ENCODE measurements around the gene XPA.

Gene XPA

GRCh38 chr9:97737429-97737828 lies 40.3 kb upstream of the XPA start:
- no peaks in the 10 kb centered on the region for H3K36me3 ChIP-seq (ENCODE audit: insufficient read depth, insufficient read length, low read length)
- peaks cover 9% of the 10 kb centered on the region; the same call in 1 of the 2 replicates for H3K9me3 ChIP-seq (ENCODE audit: insufficient read depth, low read length)
- no peak for DNase-seq (ENCODE audit: low read depth, low spot score)
- H3K4me1 ChIP-seq (ENCODE audit: insufficient read depth, insufficient read length) = no peaks in the 10 kb centered on the region
- no peak for TF ChIP-seq YY1 (IDR thresholded peaks at IDR 0.05; ENCODE audit: insufficient read depth, insufficient read length)
- no peak for TF ChIP-seq ZNF274 (IDR thresholded peaks at IDR 0.05; ENCODE audit: low read depth, low read length)
- TF ChIP-seq SUZ12 (IDR thresholded peaks at IDR 0.05; ENCODE audit: extremely low read depth, insufficient read depth, insufficient read length) = no peak
- H3K4me3 ChIP-seq (ENCODE audit: insufficient read length, low read depth) = no peak overlapping the region
- H3K27me3 ChIP-seq (ENCODE audit: insufficient read depth, insufficient read length) = peaks cover 22% of the 10 kb centered on the region
- no peak overlapping the region for H3K9ac ChIP-seq (ENCODE audit: insufficient read length, low read depth)

GRCh38 chr9:97735070-97735600 lies 38.0 kb upstream of the XPA start:
- Histone ChIP-seq H3K4me3 (ENCODE audit: insufficient read length, low read depth) (no peak overlapping the region), H3K4me1 (ENCODE audit: insufficient read depth, insufficient read length) (no peaks in the 10 kb centered on the region), H3K27me3 (ENCODE audit: insufficient read depth, insufficient read length) (peaks cover 9% of the 10 kb centered on the region), H3K9me3 (ENCODE audit: insufficient read depth, low read length) (peaks cover 5% of the 10 kb centered on the region; the same call in 1 of the 2 replicates), H3K9ac (ENCODE audit: insufficient read length, low read depth) (no peak overlapping the region), H3K36me3 (ENCODE audit: insufficient read depth, insufficient read length, low read length) (no peaks in the 10 kb centered on the region)
- TF ChIP-seq ZNF274 (IDR thresholded peaks at IDR 0.05; ENCODE audit: low read depth, low read length) = no peak
- TF ChIP-seq SUZ12 (IDR thresholded peaks at IDR 0.05; ENCODE audit: extremely low read depth, insufficient read depth, insufficient read length) = no peak
- no peak for TF ChIP-seq YY1 (IDR thresholded peaks at IDR 0.05; ENCODE audit: insufficient read depth, insufficient read length)
- DNase-seq (ENCODE audit: low read depth, low spot score) = no peak

- H3K4me3 ChIP-seq (ENCODE audit: insufficient read length, low read depth) = no peak overlapping the region
- no peaks in the 10 kb centered on the region for H3K4me1 ChIP-seq (ENCODE audit: insufficient read depth, insufficient read length)
- no peaks in the 10 kb centered on the region for H3K9me3 ChIP-seq (ENCODE audit: insufficient read depth, low read length)
- no peak for TF ChIP-seq ZNF274 (IDR thresholded peaks at IDR 0.05; ENCODE audit: low read depth, low read length)
- no peak for TF ChIP-seq YY1 (IDR thresholded peaks at IDR 0.05; ENCODE audit: insufficient read depth, insufficient read length)
- no peak for TF ChIP-seq SUZ12 (IDR thresholded peaks at IDR 0.05; ENCODE audit: extremely low read depth, insufficient read depth, insufficient read length)
- no peaks in the 10 kb centered on the region for H3K36me3 ChIP-seq (ENCODE audit: insufficient read depth, insufficient read length, low read length)
- H3K27me3 ChIP-seq (ENCODE audit: insufficient read depth, insufficient read length) = no peaks in the 10 kb centered on the region
- no peak overlapping the region for H3K9ac ChIP-seq (ENCODE audit: insufficient read length, low read depth)
- no peak for DNase-seq (ENCODE audit: low read depth, low spot score)
These were observed 29.6 kb upstream of the XPA start for GRCh38 chr9:97726716-97727115.

- no peaks in the 10 kb centered on the region for H3K27me3 ChIP-seq (ENCODE audit: insufficient read depth, insufficient read length)
- H3K9ac ChIP-seq (ENCODE audit: insufficient read length, low read depth) = no peak overlapping the region
- TF ChIP-seq SUZ12 (IDR thresholded peaks at IDR 0.05; ENCODE audit: extremely low read depth, insufficient read depth, insufficient read length) (no peak), YY1 (IDR thresholded peaks at IDR 0.05; ENCODE audit: insufficient read depth, insufficient read length) (no peak), ZNF274 (IDR thresholded peaks at IDR 0.05; ENCODE audit: low read depth, low read length) (no peak)
- peaks cover 7% of the 10 kb centered on the region; the same call in 1 of the 2 replicates for H3K9me3 ChIP-seq (ENCODE audit: insufficient read depth, low read length)
- no peaks in the 10 kb centered on the region for H3K4me1 ChIP-seq (ENCODE audit: insufficient read depth, insufficient read length)
- no peaks in the 10 kb centered on the region for H3K36me3 ChIP-seq (ENCODE audit: insufficient read depth, insufficient read length, low read length)
- no peak overlapping the region for H3K4me3 ChIP-seq (ENCODE audit: insufficient read length, low read depth)
- DNase-seq (ENCODE audit: low read depth, low spot score) = no peak
These were observed 26.7 kb upstream of the XPA start for GRCh38 chr9:97723819-97724218.

GRCh38 chr9:97722331-97722730 lies 25.2 kb upstream of the XPA start:
- TF ChIP-seq SUZ12 (IDR thresholded peaks at IDR 0.05; ENCODE audit: extremely low read depth, insufficient read depth, insufficient read length) = no peak
- TF ChIP-seq YY1 (IDR thresholded peaks at IDR 0.05; ENCODE audit: insufficient read depth, insufficient read length) = no peak
- no peak for TF ChIP-seq ZNF274 (IDR thresholded peaks at IDR 0.05; ENCODE audit: low read depth, low read length)
- no peak overlapping the region for H3K4me3 ChIP-seq (ENCODE audit: insufficient read length, low read depth)
- H3K36me3 ChIP-seq (ENCODE audit: insufficient read depth, insufficient read length, low read length) = no peaks in the 10 kb centered on the region
- no peaks in the 10 kb centered on the region for H3K27me3 ChIP-seq (ENCODE audit: insufficient read depth, insufficient read length)
- no peaks in the 10 kb centered on the region for H3K4me1 ChIP-seq (ENCODE audit: insufficient read depth, insufficient read length)
- H3K9ac ChIP-seq (ENCODE audit: insufficient read length, low read depth) = no peak overlapping the region
- no peak for DNase-seq (ENCODE audit: low read depth, low spot score)
- peaks cover 7% of the 10 kb centered on the region; the same call in 1 of the 2 replicates for H3K9me3 ChIP-seq (ENCODE audit: insufficient read depth, low read length)

GRCh38 chr9:97721396-97721795 lies 24.3 kb upstream of the XPA start:
- H3K4me3 ChIP-seq (ENCODE audit: insufficient read length, low read depth) = no peak overlapping the region
- H3K36me3 ChIP-seq (ENCODE audit: insufficient read depth, insufficient read length, low read length) = no peaks in the 10 kb centered on the region
- TF ChIP-seq YY1 (IDR thresholded peaks at IDR 0.05; ENCODE audit: insufficient read depth, insufficient read length) (no peak), SUZ12 (IDR thresholded peaks at IDR 0.05; ENCODE audit: extremely low read depth, insufficient read depth, insufficient read length) (no peak), ZNF274 (IDR thresholded peaks at IDR 0.05; ENCODE audit: low read depth, low read length) (no peak)
- no peak overlapping the region for H3K9ac ChIP-seq (ENCODE audit: insufficient read length, low read depth)
- DNase-seq (ENCODE audit: low read depth, low spot score) = no peak
- no peaks in the 10 kb centered on the region for H3K4me1 ChIP-seq (ENCODE audit: insufficient read depth, insufficient read length)
- H3K27me3 ChIP-seq (ENCODE audit: insufficient read depth, insufficient read length) = no peaks in the 10 kb centered on the region
- H3K9me3 ChIP-seq (ENCODE audit: insufficient read depth, low read length) = peaks cover 7% of the 10 kb centered on the region; the same call in 1 of the 2 replicates

GRCh38 chr9:97717866-97718265 lies 20.7 kb upstream of the XPA start:
- no peaks in the 10 kb centered on the region for H3K4me1 ChIP-seq (ENCODE audit: insufficient read depth, insufficient read length)
- peaks cover 7% of the 10 kb centered on the region; the same call in 1 of the 2 replicates for H3K9me3 ChIP-seq (ENCODE audit: insufficient read depth, low read length)
- peaks cover 11% of the 10 kb centered on the region for H3K27me3 ChIP-seq (ENCODE audit: insufficient read depth, insufficient read length)
- no peak overlapping the region for H3K4me3 ChIP-seq (ENCODE audit: insufficient read length, low read depth)
- no peak for TF ChIP-seq SUZ12 (IDR thresholded peaks at IDR 0.05; ENCODE audit: extremely low read depth, insufficient read depth, insufficient read length)
- no peak for TF ChIP-seq ZNF274 (IDR thresholded peaks at IDR 0.05; ENCODE audit: low read depth, low read length)
- no peak for TF ChIP-seq YY1 (IDR thresholded peaks at IDR 0.05; ENCODE audit: insufficient read depth, insufficient read length)
- no peak for DNase-seq (ENCODE audit: low read depth, low spot score)
- H3K36me3 ChIP-seq (ENCODE audit: insufficient read depth, insufficient read length, low read length) = no peaks in the 10 kb centered on the region
- no peak overlapping the region for H3K9ac ChIP-seq (ENCODE audit: insufficient read length, low read depth)

Data from NT2/D1 (cell line).